ENCODE results near the gene PPFIA4. TPM values are rescaled to one million over a fixed set of nuclear protein-coding genes. Genes with fewer than 3 reads are reported as not detected.
"Not testable (repeated sequence)": the region's sequence is repeated elsewhere in the genome, so short reads cannot be mapped to it uniquely, and the experiment has no call there.

PPFIA4 gene
- 10 to 100 TPM; 11.5 to 18.9 TPM for total RNA-seq
- polyA plus RNA-seq (ENCODE audit: insufficient read length in 2 of 2): 10 to 100 TPM; 39.4 to 51.0 TPM
- long read RNA-seq, donor 1, partial matches to known transcripts: 43 of 49 reads
- long read RNA-seq, donor 1, other reads (novel, unspliced or antisense): 6 of 49 reads
- long read RNA-seq, donor 2: 0 reads
- long read RNA-seq, donor 3: 0 reads
- long read RNA-seq, donor 4: 0 reads

DNA sequence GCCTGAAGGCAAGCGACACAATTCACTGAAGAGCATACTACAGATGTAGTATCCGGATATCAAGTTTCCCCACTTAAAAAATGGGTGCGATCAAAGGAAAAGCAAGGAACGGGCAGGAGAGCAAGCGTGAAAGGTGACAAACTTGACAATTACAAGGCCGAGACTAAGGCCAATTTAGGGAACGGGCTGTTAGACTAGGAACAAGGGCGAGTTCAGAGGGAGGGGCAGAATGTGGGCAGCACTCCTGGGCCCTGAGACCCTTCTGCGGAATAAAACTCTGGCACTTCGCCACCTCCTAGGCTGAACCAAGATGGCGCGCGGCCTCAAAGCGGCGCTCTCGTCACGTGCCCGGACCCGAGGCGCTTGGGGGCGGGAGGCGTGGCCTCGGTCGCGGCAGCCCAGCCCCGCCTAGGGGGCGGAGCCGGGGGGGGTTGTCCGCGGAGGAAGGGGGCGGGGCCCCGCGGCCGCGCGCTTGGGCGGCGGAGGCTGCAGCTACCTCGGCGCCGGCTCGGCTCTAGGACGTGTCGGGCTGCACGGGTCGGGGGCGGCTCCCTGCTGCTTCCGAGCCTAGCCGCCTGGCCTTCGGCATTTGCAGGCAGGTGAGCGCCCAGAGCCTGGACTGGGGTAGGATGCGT, at the start of gene PPFIA4:
Gene PPFIA4, plus strand, starts transcription at position 461 of the 635 bp plus-strand sequence. CDS start 12,518 bp downstream, outside the sequence.
- peak in 5 of 6 donors; percentile 79 to 97 (median 82) for DNase-seq (ENCODE audit: low read depth in 4 of 6, low spot score in 6 of 6)
- Histone ChIP-seq H3K9me3 (ENCODE audit: control insufficient read depth, insufficient read depth, low read length) (no peaks in the 10 kb centered on the region), H3K27ac (ENCODE audit: low read depth, low read length) (peak within 1 kb of the TSS; percentile 67), H3K36me3 (ENCODE audit: control insufficient read depth, insufficient read depth, low read length) (peaks cover 19% of the 10 kb centered on the region), H3K27me3 (ENCODE audit: control insufficient read depth, insufficient read depth, low read length) (peaks cover 5% of the 10 kb centered on the region), H3K4me1 (ENCODE audit: control insufficient read depth, insufficient read depth, low read length) (peaks cover 24% of the 10 kb centered on the region), H3K4me3 (ENCODE audit: low read depth, low read length) (peak within 1 kb of the TSS; percentile 81)
- 8% methylated on average over 51 of the region's 52 CpGs for WGBS (ENCODE audit: insufficient coverage)

DNA sequence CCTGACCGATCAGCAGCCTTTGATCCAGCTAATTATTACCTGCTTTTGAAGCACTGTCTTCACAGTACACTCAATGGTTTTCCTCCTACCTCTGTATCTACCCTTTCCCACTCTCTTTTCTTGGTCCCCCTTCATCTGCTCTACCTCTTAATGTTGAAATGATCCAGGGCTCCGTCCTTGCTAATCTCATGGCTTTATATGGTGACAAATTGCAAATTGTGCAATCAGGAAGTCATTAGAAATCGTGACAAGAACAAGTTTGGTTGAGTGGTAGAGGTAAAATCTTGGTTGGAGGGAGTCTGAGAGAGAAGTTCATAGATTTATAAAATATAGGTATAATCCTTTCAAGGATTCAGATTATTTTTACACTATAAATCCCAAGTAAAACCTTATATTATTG, 49.7 kb upstream of the PPFIA4 start:
- H3K27ac ChIP-seq (ENCODE audit: low read depth, low read length): no peak overlapping the region
- no peak overlapping the region for H3K4me3 ChIP-seq (ENCODE audit: low read depth, low read length)
- 77% methylated on average over 2 of the region's 3 CpGs for WGBS (ENCODE audit: insufficient coverage)
- H3K9me3 ChIP-seq (ENCODE audit: control insufficient read depth, insufficient read depth, low read length): no peaks in the 10 kb centered on the region
- H3K36me3 ChIP-seq (ENCODE audit: control insufficient read depth, insufficient read depth, low read length): no peaks in the 10 kb centered on the region
- no peaks in the 10 kb centered on the region for H3K4me1 ChIP-seq (ENCODE audit: control insufficient read depth, insufficient read depth, low read length)
- DNase-seq (ENCODE audit: low read depth in 4 of 6, low spot score in 6 of 6): no peak
- peaks cover 16% of the 10 kb centered on the region for H3K27me3 ChIP-seq (ENCODE audit: control insufficient read depth, insufficient read depth, low read length)

DNA sequence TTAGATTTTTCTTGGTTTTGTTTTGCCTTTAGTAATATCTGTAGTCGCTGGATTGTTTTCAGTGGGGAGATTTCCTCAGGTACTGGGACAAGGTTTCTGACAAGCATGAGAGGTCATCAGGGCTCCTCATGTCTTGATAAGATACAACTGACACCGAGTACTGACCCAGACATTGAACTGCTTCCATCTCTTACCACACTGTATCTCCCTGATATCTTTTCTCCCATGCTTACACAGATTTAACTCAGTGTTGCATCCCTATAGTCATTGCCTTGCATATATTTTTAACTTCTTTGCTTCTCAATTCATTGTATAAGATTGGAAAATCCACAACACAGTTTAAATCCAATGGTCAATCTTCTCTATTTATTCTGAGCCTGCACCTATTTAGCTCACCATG, 46.8 kb upstream of the PPFIA4 start:
- H3K27ac ChIP-seq (ENCODE audit: low read depth, low read length): no peak overlapping the region
- no peaks in the 10 kb centered on the region for H3K9me3 ChIP-seq (ENCODE audit: control insufficient read depth, insufficient read depth, low read length)
- H3K4me1 ChIP-seq (ENCODE audit: control insufficient read depth, insufficient read depth, low read length): no peaks in the 10 kb centered on the region
- no peak for DNase-seq (ENCODE audit: low read depth in 4 of 6, low spot score in 6 of 6)
- WGBS (ENCODE audit: insufficient coverage): 83% methylated on average over 1 of the region's 2 CpGs
- H3K4me3 ChIP-seq (ENCODE audit: low read depth, low read length): no peak overlapping the region
- H3K27me3 ChIP-seq (ENCODE audit: control insufficient read depth, insufficient read depth, low read length): peaks cover 15% of the 10 kb centered on the region
- no peaks in the 10 kb centered on the region for H3K36me3 ChIP-seq (ENCODE audit: control insufficient read depth, insufficient read depth, low read length)

DNA sequence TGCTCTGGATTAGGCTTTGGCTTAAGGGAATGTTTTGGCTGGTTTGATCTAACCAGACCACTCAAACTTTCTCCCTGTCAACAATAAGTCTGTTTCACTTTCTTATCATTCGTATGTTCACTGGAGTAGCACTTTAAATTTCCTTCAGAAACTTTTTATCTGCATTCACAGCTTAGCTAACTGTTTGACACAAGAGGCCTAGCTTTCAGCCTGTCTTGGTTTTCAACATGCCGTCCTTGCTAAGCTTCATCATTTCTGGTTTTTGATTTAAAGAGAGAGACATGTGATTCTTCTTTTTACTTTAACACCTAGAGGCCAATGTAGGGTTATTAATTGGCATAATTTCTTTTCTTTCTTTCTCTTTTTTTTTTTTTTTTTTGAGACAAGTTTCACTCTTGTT, 44.4 kb upstream of the PPFIA4 start:
- Histone ChIP-seq H3K4me1 (ENCODE audit: control insufficient read depth, insufficient read depth, low read length) (no peaks in the 10 kb centered on the region), H3K36me3 (ENCODE audit: control insufficient read depth, insufficient read depth, low read length) (no peaks in the 10 kb centered on the region), H3K9me3 (ENCODE audit: control insufficient read depth, insufficient read depth, low read length) (no peaks in the 10 kb centered on the region), H3K27me3 (ENCODE audit: control insufficient read depth, insufficient read depth, low read length) (peaks cover 10% of the 10 kb centered on the region), H3K4me3 (ENCODE audit: low read depth, low read length) (no peak overlapping the region), H3K27ac (ENCODE audit: low read depth, low read length) (no peak overlapping the region)
- DNase-seq (ENCODE audit: low read depth in 4 of 6, low spot score in 6 of 6): no peak
- 100% methylated on average over 1 of the region's 2 CpGs for WGBS (ENCODE audit: insufficient coverage)

DNA sequence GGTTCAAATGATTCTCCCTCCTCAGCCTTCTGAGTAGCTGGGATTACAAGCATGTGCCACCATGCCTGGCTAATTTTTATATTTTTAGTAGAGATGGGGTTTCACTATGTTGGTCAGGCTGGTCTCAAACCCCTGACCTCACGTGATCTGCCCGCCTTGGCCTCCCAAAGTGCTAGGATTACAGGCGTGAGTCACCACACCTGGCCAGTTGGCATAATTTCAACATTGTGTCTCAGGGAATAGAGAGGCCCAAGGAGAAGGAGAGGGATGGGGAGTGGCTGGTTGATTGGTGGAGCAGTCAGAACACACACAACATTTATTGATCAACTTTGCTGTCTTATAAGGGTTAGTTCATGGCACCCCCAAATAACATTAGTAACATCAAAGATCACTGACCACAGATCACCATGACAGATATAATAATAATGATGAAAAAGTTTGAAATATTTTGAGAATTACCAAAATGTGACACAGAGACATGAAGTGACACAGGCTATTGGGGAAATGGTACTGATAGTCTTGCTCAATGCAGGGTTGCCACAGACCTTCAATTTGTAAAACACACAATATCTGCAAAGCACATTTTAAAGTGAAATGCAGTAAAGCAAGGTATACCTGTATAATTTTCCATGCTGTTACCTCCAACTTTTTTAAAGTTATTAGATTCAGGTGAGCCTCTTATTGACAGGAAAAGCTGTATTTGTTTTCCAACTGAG, 43.4 kb upstream of the PPFIA4 start:
- Histone ChIP-seq H3K27ac (ENCODE audit: low read depth, low read length) (no peak overlapping the region), H3K36me3 (ENCODE audit: control insufficient read depth, insufficient read depth, low read length) (no peaks in the 10 kb centered on the region), H3K27me3 (ENCODE audit: control insufficient read depth, insufficient read depth, low read length) (peaks cover 7% of the 10 kb centered on the region), H3K9me3 (ENCODE audit: control insufficient read depth, insufficient read depth, low read length) (no peaks in the 10 kb centered on the region), H3K4me3 (ENCODE audit: low read depth, low read length) (no peak overlapping the region), H3K4me1 (ENCODE audit: control insufficient read depth, insufficient read depth, low read length) (no peaks in the 10 kb centered on the region)
- DNase-seq (ENCODE audit: low read depth in 4 of 6, low spot score in 6 of 6): no peak
- no CpG with 5 or more reads among the region's 3 CpGs for WGBS (ENCODE audit: insufficient coverage)

DNA sequence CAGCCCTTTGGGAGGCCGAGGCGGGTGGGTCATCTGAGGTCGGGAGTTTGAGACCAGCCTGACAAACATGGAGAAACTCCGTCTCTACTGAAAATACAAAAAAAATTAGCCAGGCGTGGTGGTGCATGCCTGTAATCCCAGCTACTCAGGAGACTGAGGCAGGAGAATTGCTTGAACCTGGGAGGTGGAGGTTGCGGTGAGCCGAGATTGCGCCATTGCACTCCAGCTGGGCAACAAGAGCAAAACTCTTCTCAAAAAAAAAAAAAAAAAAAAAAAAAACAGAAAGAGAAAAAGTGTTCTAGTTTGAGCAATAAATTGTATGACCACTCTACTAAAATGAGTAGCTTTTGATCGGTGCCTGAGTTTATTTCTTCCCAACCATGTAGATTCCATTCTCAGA, 40.2 kb upstream of the PPFIA4 start:
- not testable (repeated sequence) for H3K27me3 ChIP-seq (ENCODE audit: control insufficient read depth, insufficient read depth, low read length); H3K36me3 ChIP-seq (ENCODE audit: control insufficient read depth, insufficient read depth, low read length); DNase-seq (ENCODE audit: low read depth in 4 of 6, low spot score in 6 of 6); H3K9me3 ChIP-seq (ENCODE audit: control insufficient read depth, insufficient read depth, low read length); H3K4me1 ChIP-seq (ENCODE audit: control insufficient read depth, insufficient read depth, low read length); H3K27ac ChIP-seq (ENCODE audit: low read depth, low read length); H3K4me3 ChIP-seq (ENCODE audit: low read depth, low read length)
- 85% methylated on average over 4 of the region's 9 CpGs for WGBS (ENCODE audit: insufficient coverage)

DNA sequence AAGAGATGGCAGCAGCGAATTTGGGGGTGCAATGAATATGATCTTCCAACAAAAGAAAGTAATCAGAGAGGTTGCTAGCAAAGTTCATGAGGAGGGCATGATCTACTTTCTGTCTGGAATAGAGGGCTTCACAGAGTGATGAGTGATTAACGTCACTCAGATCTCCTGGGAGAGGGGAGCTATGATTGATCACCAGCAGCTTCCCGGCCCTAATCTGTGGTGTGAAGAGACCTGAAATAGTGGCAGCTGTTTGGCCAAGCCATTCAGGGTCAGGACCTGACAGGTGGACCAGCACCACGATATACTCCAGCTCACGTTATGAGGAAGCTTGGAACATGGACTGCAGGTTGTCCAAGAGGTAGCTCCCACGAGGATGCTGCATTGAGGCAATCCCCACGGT, 39.0 kb upstream of the PPFIA4 start:
- 73% methylated on average over 7 of the region's 7 CpGs for WGBS (ENCODE audit: insufficient coverage)
- no peaks in the 10 kb centered on the region for H3K4me1 ChIP-seq (ENCODE audit: control insufficient read depth, insufficient read depth, low read length)
- peaks cover 14% of the 10 kb centered on the region for H3K27me3 ChIP-seq (ENCODE audit: control insufficient read depth, insufficient read depth, low read length)
- H3K36me3 ChIP-seq (ENCODE audit: control insufficient read depth, insufficient read depth, low read length): no peaks in the 10 kb centered on the region
- DNase-seq (ENCODE audit: low read depth in 4 of 6, low spot score in 6 of 6): no peak
- H3K9me3 ChIP-seq (ENCODE audit: control insufficient read depth, insufficient read depth, low read length): no peaks in the 10 kb centered on the region
- H3K27ac ChIP-seq (ENCODE audit: low read depth, low read length): no peak overlapping the region
- no peak overlapping the region for H3K4me3 ChIP-seq (ENCODE audit: low read depth, low read length)

DNA sequence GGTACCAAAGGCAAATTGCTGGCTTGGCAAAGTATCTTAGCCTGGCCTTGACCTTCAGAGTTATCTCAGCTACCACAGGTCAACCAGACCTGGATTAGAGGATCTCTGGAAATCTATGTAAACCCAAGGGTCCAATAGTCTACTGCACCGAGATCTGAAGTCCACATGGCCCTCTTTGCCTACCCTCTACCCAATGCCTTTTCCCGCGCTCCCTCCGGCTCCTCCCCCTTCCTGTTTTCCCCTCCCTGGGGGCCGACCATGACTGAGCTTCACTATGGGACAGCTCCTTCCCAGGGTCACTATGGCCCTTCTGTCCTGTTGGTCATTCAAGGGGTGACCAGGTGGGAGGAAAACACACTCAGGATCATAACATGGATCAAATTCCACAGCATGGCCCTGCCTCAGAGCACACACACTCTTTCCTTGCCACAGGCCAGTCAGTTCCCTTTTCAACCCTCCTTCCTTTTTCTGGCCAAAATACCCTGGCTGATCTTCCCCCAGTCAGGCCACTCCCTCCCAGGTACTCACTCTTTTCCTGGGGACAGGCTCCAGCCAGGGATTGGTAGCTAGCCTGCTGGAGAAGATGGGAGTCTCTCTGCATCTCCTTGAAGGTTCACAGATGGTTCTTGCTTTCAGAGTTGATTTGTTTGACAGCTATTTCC, 38.2 kb upstream of the PPFIA4 start:
- 79% methylated on average over 5 of the region's 5 CpGs for WGBS (ENCODE audit: insufficient coverage)
- no peaks in the 10 kb centered on the region for H3K4me1 ChIP-seq (ENCODE audit: control insufficient read depth, insufficient read depth, low read length)
- H3K4me3 ChIP-seq (ENCODE audit: low read depth, low read length): no peak overlapping the region
- H3K27me3 ChIP-seq (ENCODE audit: control insufficient read depth, insufficient read depth, low read length): peaks cover 14% of the 10 kb centered on the region
- H3K36me3 ChIP-seq (ENCODE audit: control insufficient read depth, insufficient read depth, low read length): no peaks in the 10 kb centered on the region
- no peak for DNase-seq (ENCODE audit: low read depth in 4 of 6, low spot score in 6 of 6)
- no peak overlapping the region for H3K27ac ChIP-seq (ENCODE audit: low read depth, low read length)
- H3K9me3 ChIP-seq (ENCODE audit: control insufficient read depth, insufficient read depth, low read length): no peaks in the 10 kb centered on the region

DNA sequence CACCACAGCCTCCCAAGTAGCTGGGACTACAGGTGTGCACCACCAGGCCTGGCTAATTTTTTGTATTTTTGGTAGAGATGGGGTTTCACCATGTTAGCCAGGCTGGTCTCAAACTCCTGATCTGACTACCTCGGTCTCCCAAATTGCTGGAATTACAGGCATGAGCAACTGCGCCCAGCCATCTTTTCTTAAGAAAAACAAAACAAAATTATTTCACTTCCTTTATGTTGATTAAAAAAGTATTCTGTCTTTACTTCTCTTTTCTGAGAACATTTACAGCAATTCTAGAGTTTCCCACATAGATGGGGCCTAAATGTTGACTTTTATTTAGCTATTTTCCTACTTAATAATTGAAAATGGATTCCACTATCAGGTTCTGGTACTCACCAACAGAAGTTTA, 36.4 kb upstream of the PPFIA4 start:
- Histone ChIP-seq H3K4me3 (ENCODE audit: low read depth, low read length) (no peak overlapping the region), H3K4me1 (ENCODE audit: control insufficient read depth, insufficient read depth, low read length) (no peaks in the 10 kb centered on the region), H3K27ac (ENCODE audit: low read depth, low read length) (no peak overlapping the region), H3K9me3 (ENCODE audit: control insufficient read depth, insufficient read depth, low read length) (no peaks in the 10 kb centered on the region), H3K36me3 (ENCODE audit: control insufficient read depth, insufficient read depth, low read length) (no peaks in the 10 kb centered on the region), H3K27me3 (ENCODE audit: control insufficient read depth, insufficient read depth, low read length) (peaks cover 15% of the 10 kb centered on the region)
- DNase-seq (ENCODE audit: low read depth in 4 of 6, low spot score in 6 of 6): no peak
- no CpG with 5 or more reads among the region's 2 CpGs for WGBS (ENCODE audit: insufficient coverage)
